SK-N-SH (cell line): ENCODE measurements around the gene TCIRG1.

ENCODE experiments used
- CTCF ChIP-seq: fragments of 200-600 bp; sonication (generic); IDR thresholded peaks from 2 replicates; pipeline ENCODE4 v1.6.1; 2017; ENCODE audit warnings: antibody characterized with exemption, mild to moderate bottlenecking, moderate library complexity
- SMC3 ChIP-seq: IDR thresholded peaks from 2 replicates; pipeline ENCODE4 v1.6.1; 2012; ENCODE audit warnings: low read depth, low read length, improper control_type of control experiment

DNA sequence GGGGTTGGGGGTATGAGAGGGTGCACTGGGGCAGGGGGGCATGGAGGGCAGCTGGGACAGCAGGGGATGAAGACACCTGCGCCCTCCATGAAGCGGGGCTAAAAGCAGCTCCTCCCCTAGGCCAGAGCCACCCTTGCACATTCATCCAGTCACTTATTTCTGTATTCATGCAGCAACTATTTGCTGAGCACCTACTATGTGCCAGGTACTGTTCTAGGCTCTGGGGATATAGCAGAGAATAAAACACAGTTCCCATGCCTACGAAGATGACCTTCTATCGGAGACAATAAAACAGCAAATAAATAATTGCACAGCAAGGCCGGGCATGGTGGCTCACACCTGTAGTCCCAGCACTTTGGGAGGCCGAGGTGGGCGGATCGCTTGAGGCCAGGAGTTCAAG is 23.4 kb upstream of the TCIRG1 start:
- TF ChIP-seq CTCF: no peak
- no peak for TF ChIP-seq SMC3
